GM19239 (cell line): ENCODE results near the gene CABCOCO1.
"Not testable (repeated sequence)": the region's sequence is repeated elsewhere in the genome, so short reads cannot be mapped to it uniquely, and the experiment has no call there.

Experiments
- DNase-seq: peaks from one replicate; pipeline ENCODE4 v3.0.0; 2011; ENCODE audit warnings: low spot score; ENCODE audit not compliant: insufficient read length
- FAIRE-seq: peaks from 2 replicates; lab custom pipeline; 2011; peaks lifted over from hg19 to GRCh38; lab: Jason Lieb, UNC

CABCOCO1 gene

DNA sequence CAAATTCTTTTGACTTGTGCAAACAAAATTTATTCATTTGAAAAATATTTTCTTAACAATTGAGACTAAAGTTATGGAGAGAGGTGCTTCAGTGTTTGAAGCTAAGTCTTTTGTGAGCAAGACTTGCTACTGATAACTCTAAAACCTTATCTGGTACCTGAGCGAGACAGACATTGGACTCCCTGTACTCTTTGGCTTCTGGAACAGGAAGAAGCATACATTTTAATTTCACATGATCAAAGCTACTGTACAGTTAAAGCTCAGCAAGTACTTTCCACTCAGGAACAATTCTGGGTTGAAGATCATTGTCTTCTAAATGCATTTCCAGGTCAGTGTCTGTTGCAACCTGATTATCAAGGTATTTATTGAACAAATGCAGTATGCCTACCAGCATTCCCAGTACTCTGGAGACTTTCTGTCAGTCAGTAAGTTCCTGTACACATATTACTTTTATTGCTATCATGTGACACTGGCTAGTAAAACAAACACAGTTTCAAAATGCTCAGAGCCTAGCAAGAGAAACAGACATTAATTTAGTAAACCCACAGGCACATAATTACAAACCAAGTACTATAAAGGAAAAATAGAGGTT lies 42.4 kb downstream of the CABCOCO1 start:
- FAIRE-seq (no peak), DNase-seq (no peak)

DNA sequence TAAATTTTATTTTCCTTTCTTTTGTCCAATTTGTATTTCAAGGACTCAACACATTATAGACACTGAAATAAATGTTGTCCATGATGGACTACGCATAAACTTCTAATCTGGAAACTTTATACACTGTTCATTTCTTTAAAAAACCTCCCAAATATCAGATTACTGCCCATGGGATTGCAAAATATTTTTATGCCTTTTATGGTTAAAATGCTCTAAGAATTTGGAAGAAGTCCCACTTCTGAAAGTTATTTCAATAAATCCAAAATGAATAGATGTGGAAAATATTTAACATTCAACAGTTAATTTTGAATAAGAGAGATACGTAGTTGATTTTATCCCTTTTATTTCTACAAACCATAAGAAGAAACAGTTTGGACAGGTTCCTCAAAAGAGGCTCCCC lies 46.1 kb downstream of the CABCOCO1 start:
- no peak for DNase-seq
- FAIRE-seq: no peak

GRCh38 chr10:61712105-61712504 lies 49.4 kb downstream of the CABCOCO1 start:
- not testable (repeated sequence) for FAIRE-seq, DNase-seq

GRCh38 chr10:61719475-61719874 lies 56.7 kb downstream of the CABCOCO1 start:
- not testable (repeated sequence) for DNase-seq, FAIRE-seq

DNA sequence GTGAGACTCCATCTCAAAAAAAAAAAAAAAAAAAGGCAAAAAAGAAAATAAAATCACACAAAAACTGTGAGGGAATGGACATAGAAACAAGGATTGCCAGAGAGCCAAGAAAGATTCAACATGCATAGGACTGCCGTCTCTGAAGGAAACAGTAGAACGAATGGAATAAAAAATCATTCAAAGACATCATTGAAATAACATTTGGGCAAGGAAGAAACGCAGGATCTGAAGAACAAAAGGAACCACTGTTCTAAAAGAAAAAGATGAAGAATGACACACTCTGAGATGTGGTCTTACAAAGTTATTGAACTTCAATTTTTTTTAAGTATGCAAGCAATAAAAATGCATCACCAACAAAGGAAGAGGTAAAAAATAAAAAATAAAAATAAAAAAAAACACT lies 57.2 kb downstream of the CABCOCO1 start:
- DNase-seq (no peak), FAIRE-seq (no peak)

- DNase-seq (no peak), FAIRE-seq (no peak)
Observed at GRCh38 chr10:61721431-61721830, 58.7 kb downstream of the CABCOCO1 start.

DNA sequence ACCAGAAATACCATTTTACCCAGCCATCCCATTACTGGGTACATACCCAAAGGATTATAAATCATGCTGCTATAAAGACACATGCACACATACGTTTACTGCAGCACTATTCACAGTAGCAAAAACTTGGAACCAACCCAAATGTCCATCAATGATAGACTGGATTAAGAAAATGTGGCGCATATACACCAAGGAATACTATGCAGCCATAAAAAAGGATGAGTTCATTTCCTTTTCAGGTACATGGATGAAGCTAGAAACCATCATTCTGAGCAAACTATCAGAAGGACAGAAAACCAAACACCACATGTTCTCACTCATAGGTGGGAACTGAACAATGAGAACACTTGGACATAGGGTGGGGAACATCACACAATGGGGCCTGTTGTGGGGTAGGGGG lies 62.5 kb downstream of the CABCOCO1 start:
- FAIRE-seq, DNase-seq: not testable (repeated sequence)

GRCh38 chr10:61729596-61729995 lies 66.9 kb downstream of the CABCOCO1 start:
- FAIRE-seq (no peak), DNase-seq (no peak)

- DNase-seq (no peak), FAIRE-seq (no peak)
Observed at GRCh38 chr10:61730671-61731070, 67.9 kb downstream of the CABCOCO1 start.

- DNase-seq: no peak
- FAIRE-seq: no peak
Observed at GRCh38 chr10:61731638-61732037, 68.9 kb downstream of the CABCOCO1 start.

- FAIRE-seq: no peak
- DNase-seq: no peak
Observed at GRCh38 chr10:61732629-61733278, 70.0 kb downstream of the CABCOCO1 start.

DNA sequence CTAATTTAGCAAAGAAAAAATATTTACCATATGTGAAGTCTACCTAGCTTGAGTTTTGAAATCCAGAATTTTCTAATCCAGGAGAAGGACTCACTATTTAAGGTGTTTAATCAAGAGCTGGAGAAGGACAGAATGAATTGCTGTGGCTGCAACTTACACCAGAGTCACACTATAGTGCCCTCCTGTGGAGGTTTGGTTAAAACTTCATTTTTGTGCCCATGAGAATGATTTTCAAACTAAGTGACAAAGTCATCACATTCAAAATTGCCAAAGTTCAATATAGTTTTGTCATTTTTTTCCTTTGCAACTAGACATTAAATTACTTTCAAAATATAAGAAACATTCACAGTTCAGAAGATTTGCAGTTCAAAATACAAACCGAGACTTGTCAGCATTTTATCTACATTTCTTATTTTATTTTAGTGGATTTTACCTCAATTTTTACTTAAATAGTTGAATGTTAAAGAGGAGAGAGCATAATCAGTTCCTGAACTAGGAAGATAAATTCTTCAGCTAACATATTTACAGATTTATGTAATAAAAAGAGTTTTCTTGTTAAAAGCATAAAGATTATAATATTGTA lies 70.7 kb downstream of the CABCOCO1 start:
- FAIRE-seq: peak; percentile 8
- no peak for DNase-seq

- no peak for FAIRE-seq
- no peak for DNase-seq
Observed at GRCh38 chr10:61735882-61736281, 73.2 kb downstream of the CABCOCO1 start.

GRCh38 chr10:61737455-61737854 lies 74.7 kb downstream of the CABCOCO1 start:
- not testable (repeated sequence) for FAIRE-seq, DNase-seq

- no peak for DNase-seq
- no peak for FAIRE-seq
Observed at GRCh38 chr10:61742812-61743211, 80.1 kb downstream of the CABCOCO1 start.

DNA sequence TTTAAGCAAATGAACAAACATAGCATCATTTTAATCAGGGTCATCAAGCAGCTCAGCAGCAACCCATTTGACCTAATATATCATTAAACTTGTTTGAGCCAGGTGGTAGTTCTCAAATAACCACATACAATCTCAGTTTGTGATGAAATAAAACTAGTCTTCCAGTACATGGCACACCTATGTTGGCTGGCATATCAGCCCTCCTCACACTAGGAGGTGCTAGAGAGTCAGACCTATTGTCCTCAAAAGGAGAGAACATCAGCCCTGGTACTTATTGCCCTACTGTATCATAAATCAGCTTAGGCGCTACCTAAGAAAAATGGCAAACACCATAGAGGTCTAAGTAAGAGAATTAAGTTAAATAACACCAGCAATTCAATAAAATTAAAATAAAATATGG lies 81.7 kb downstream of the CABCOCO1 start:
- DNase-seq: no peak
- no peak for FAIRE-seq

DNA sequence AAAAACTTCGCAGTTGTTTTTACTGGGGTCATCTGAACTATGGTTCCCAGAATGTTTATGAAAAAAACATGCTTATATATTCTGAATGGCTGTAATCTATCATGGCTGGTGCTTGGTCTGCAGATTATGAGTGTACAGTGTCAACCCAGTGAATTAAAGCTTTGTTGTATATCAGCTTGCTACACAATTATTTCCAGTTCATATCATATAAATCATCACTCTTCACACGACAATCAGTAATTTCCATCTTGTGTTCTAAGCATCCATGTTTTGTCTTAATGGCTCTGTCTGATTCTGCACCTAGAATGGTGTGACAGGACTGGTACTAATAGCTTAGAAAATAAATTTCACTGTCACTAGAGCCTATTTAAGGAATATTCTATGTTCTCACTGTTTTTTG lies 83.6 kb downstream of the CABCOCO1 start:
- DNase-seq (no peak), FAIRE-seq (no peak)

GRCh38 chr10:61747307-61747706 lies 84.6 kb downstream of the CABCOCO1 start:
- FAIRE-seq: no peak
- no peak for DNase-seq

- no peak for DNase-seq
- FAIRE-seq: no peak
Observed at GRCh38 chr10:61749291-61749690, 86.6 kb downstream of the CABCOCO1 start.

- DNase-seq (peak; percentile 27), FAIRE-seq (peak; percentile 84)
Observed at GRCh38 chr10:61750943-61751471, 88.3 kb downstream of the CABCOCO1 start.

DNA sequence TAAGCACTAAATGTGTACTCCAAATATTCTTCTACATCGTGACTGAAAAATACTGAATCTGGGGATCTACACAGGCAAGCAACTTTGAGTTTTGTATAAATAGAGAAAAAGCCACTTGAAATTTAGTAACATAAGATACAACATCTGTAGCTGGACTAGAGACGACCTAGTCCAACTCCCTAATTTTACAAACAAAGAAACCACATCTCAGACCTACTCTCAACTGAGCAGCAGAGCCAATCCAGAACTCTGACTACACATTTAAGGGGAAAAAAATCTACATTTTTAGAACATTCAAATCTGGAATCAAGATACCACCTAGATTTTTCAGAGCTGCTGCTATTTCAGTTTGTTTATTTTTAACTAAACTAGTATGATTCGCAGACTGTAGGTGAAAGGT lies 88.9 kb downstream of the CABCOCO1 start:
- DNase-seq (no peak), FAIRE-seq (no peak)
